HUES64 (cell line): ENCODE results near the gene CGA.

Experiments used
- H3K27ac ChIP-seq: 2 replicates; pipeline ENCODE4 v1.7.0; 2013; ENCODE audit warnings: low read depth, low read length, inconsistent platforms
- H3K27me3 ChIP-seq: 2 replicates; pipeline ENCODE4 v1.6.1; 2013; ENCODE audit warnings: mild to moderate bottlenecking, low read length; ENCODE audit not compliant: insufficient read depth
- H3K36me3 ChIP-seq: 2 replicates; pipeline ENCODE4 v1.6.1; 2013; ENCODE audit warnings: mild to moderate bottlenecking, low read length; ENCODE audit not compliant: insufficient read depth
- H3K4me1 ChIP-seq: 2 replicates; pipeline ENCODE4 v1.6.1; 2013; ENCODE audit warnings: mild to moderate bottlenecking, low read length, moderate library complexity; ENCODE audit not compliant: insufficient read depth
- H3K4me3 ChIP-seq: 2 replicates; pipeline ENCODE4 v1.5.1; 2013; ENCODE audit warnings: mild to moderate bottlenecking, low read length, moderate library complexity
- H3K9ac ChIP-seq: 2 replicates; pipeline ENCODE4 v1.6.1; 2013; ENCODE audit warnings: mild to moderate bottlenecking, low read depth, low read length
- H3K9me3 ChIP-seq: 2 replicates; pipeline ENCODE4 v1.6.1; 2013; ENCODE audit warnings: low read depth, low read length; ENCODE audit not compliant: insufficient read depth
- WGBS: fragments of 150-250, 120-280 bp; methylation state at CpG from one replicate; pipeline ENCODE4 v1.1.7; 2013; ENCODE audit warnings: missing lambda C conversion rate; 5-methylcytosine and 5-hydroxymethylcytosine counted together

CGA gene

DNA sequence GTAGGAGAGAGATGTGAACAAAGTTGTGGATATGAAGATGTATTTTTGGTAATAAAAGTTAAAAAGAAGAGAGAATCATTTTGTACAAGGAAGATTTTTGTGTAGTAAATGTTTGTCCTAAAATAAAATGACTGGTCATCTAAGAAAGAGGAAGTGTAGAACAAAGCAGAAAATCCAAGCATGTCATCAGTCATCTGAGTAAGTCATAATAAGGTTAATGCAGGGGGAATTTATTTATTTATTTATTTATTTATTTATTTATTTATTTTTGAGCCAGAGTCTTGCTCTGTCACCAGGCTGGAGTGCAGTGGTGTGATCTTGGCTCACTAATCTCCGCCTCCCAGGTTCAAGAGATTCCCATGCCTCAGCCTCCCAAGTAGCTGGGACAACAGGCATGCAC lies 15.7 kb upstream of the CGA start:
- peaks cover 9% of the 10 kb centered on the region; the same call in 1 of the 2 replicates for H3K4me1 ChIP-seq
- WGBS: 100% methylated on average over 1 of the region's 1 CpG
- H3K9ac ChIP-seq: no peak overlapping the region
- H3K27ac ChIP-seq: no peak overlapping the region
- H3K27me3 ChIP-seq: no peaks in the 10 kb centered on the region
- H3K9me3 ChIP-seq: no peaks in the 10 kb centered on the region
- no peaks in the 10 kb centered on the region for H3K36me3 ChIP-seq
- no peak overlapping the region for H3K4me3 ChIP-seq

DNA sequence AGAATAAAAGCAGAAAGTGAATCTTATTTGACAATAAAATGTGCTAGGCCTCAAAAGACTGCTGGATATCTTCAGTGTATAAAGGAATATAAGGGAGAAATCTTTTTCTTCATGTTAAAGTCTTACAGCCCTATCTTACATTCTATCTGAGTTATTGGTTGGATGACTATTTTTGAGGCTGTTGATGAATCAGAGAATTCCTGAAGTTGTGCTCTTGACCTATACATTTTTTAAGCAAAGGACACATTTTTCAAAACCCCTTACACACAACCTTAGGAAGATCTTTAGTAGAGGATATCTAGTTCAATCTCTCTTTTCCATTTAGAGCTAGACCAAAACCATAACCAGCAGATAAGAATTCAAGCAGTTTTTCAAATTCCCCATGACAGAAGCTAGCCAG lies 10.9 kb upstream of the CGA start:
- Histone ChIP-seq H3K4me1 (no peaks in the 10 kb centered on the region), H3K4me3 (no peak overlapping the region), H3K27me3 (no peaks in the 10 kb centered on the region), H3K36me3 (no peaks in the 10 kb centered on the region), H3K9me3 (no peaks in the 10 kb centered on the region), H3K9ac (no peak overlapping the region), H3K27ac (no peak overlapping the region)

DNA sequence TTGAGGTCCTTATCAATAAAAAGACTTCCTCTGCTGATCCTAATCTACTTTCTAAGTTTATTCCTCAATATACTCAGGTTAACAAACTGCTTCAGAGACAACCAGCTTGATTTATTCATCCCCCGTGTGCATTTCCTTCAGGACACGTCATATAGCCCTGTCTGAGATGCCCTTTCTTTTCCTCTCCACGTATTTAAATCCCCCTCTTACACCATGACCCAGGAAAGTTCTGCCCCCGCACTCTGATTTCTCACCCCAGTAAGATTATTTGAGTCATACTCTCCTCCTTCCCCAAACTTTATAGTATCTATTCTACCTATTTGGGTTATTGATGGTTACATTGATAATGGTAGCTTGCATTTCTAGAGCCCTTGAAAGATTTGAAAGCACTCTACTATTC lies 9.8 kb upstream of the CGA start:
- Histone ChIP-seq H3K4me3 (no peak overlapping the region), H3K27ac (no peak overlapping the region), H3K9me3 (no peaks in the 10 kb centered on the region), H3K27me3 (no peaks in the 10 kb centered on the region), H3K4me1 (no peaks in the 10 kb centered on the region), H3K9ac (no peak overlapping the region), H3K36me3 (no peaks in the 10 kb centered on the region)
- 86% methylated on average over 4 of the region's 4 CpGs for WGBS

DNA sequence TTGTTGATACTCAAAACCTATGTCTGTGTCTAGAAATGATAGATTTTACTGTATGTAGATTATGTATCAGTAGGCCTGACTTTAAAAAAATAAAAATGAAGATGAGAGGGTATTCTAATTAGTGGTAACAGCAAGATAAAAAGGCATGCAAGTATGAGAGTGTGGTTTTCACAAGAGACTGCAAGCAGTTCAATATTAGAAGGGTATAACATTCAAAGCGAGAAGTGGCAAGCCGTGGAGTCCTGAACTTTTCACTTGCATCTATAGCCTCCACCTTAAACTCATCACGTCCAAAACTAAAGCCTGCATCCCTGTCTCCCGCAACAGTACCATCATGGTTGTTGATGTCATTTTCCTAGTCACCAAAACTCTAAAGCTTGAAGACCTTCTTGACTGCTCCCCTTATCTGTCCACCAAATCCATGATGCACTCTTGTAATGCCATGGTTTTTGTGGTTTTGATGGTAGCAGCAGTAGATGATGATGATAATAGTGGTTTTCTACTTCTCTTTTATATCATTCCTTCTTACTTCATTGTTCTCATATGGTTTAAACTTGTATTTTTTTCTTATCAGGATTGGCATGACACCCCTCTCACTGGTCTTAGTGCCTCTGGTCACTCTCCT lies 9.2 kb upstream of the CGA start:
- Histone ChIP-seq H3K4me3 (no peak overlapping the region), H3K9me3 (no peaks in the 10 kb centered on the region), H3K27ac (no peak overlapping the region), H3K4me1 (no peaks in the 10 kb centered on the region), H3K36me3 (no peaks in the 10 kb centered on the region), H3K9ac (no peak overlapping the region), H3K27me3 (no peaks in the 10 kb centered on the region)
- WGBS: 96% methylated on average over 4 of the region's 4 CpGs

DNA sequence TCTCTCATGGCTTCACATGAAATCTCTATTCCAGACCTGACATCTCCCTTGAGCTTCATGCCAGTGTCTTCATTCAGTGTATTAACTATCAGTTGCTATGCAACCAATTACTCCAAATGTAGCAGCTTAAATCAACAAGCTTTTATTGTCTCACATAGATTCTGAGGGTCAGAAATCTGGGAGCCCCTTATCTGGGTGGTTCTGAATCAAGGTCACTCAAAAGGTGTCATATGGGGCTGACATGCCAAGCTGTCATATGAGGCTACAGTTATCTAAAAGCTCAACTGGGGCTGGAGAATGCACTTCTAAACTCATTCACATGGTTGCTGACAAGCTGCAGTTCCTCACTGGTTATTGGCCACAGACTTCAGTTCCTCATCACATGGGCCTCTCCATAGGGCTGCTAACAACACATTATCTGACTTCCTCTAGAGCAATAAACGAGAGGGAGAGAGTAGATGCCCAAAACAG lies 7.3 kb upstream of the CGA start:
- Histone ChIP-seq H3K36me3 (no peaks in the 10 kb centered on the region), H3K4me3 (no peak overlapping the region), H3K9me3 (no peaks in the 10 kb centered on the region), H3K4me1 (no peaks in the 10 kb centered on the region), H3K9ac (no peak overlapping the region), H3K27ac (no peak overlapping the region), H3K27me3 (no peaks in the 10 kb centered on the region)
- WGBS: 86% methylated on average over 1 of the region's 1 CpG

DNA sequence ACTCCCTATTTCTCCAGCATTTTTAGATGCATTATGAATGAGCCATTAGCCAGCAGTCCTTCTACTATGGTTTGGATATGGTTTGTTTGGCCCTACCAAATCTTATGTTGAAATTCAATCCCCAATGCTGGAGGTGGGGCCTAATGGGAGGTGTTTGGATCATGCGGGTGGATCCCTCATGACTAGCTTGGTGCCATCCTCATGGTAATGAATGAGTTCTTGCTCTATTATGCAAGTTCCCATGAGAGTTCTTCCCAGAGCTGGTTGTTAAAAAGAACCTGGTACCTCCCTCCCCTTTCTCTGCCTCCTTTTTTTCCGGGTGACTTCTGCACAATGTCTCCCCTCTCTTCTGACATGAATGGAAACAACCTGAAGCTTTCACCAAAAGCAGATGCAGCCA lies 6.2 kb upstream of the CGA start:
- no peak overlapping the region for H3K9ac ChIP-seq
- no peak overlapping the region for H3K4me3 ChIP-seq
- H3K27ac ChIP-seq: no peak overlapping the region
- no peaks in the 10 kb centered on the region for H3K9me3 ChIP-seq
- H3K36me3 ChIP-seq: no peaks in the 10 kb centered on the region
- no peaks in the 10 kb centered on the region for H3K27me3 ChIP-seq
- no peaks in the 10 kb centered on the region for H3K4me1 ChIP-seq
- 86% methylated on average over 2 of the region's 2 CpGs for WGBS

DNA sequence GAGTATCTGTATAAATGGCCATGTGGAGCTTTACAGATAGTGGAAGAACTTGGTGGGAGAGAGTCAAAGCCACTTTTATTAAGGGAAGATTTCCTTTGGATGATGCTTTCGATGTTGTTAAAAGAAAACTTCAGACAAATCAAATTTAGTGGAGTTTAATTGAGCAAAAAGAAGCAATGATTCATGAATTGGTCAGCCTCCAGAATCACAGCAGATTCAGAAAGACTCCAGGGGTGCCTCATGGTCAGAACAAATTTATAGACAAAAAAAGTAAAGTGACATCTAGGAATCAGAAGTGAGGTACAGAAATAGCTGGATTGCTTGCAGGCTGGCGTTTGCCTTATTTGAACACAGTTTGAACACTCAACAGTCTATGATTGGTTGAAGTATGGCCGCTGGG lies 5.3 kb upstream of the CGA start:
- H3K36me3 ChIP-seq: no peaks in the 10 kb centered on the region
- 85% methylated on average over 3 of the region's 3 CpGs for WGBS
- no peaks in the 10 kb centered on the region for H3K4me1 ChIP-seq
- no peaks in the 10 kb centered on the region for H3K27me3 ChIP-seq
- no peak overlapping the region for H3K4me3 ChIP-seq
- H3K27ac ChIP-seq: no peak overlapping the region
- H3K9me3 ChIP-seq: no peaks in the 10 kb centered on the region
- no peak overlapping the region for H3K9ac ChIP-seq

DNA sequence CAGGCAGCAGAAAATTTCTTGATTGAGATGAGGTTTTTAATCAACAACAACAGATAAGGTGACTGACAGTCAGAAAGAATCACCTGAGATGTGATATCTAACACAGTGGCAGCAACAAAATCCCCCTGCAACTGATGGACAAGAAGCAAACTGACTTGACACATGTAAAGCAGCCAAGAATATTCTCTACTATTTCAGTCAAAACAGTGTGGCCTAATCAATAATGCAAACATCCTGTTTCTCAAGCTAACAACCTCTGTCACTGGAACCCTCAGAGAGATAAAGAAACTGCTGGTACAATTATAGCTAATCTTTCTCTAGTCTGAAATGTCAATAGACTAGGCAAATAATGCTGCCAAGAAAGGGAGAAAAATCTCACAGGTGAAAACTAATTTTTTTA lies 4.6 kb upstream of the CGA start:
- Histone ChIP-seq H3K4me3 (no peak overlapping the region), H3K4me1 (no peaks in the 10 kb centered on the region), H3K9ac (no peak overlapping the region), H3K9me3 (no peaks in the 10 kb centered on the region), H3K27ac (no peak overlapping the region), H3K36me3 (no peaks in the 10 kb centered on the region), H3K27me3 (no peaks in the 10 kb centered on the region)

DNA sequence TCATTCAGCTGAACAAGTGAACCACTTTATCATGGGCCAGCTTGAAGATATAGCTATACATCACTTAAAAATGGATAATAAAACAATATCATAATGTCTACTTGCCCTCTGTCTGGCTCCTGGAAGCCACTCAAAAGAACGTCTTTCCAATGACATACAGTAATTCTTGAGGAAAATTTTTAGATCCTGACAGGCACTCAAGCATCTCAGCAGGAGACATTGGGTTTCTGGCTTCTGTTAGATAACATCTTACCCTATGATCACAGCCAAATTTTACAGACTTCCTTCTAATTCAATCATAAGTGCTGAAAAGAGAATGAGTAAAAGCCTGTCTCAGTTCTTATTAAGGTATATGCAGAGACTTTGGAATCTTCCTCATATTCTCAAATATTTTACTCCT lies 330 bp downstream of the CGA start:
- Histone ChIP-seq H3K36me3 (no peaks in the 10 kb centered on the region), H3K4me3 (no peak overlapping the region), H3K9ac (no peak overlapping the region), H3K4me1 (no peaks in the 10 kb centered on the region), H3K27ac (no peak overlapping the region), H3K9me3 (no peaks in the 10 kb centered on the region), H3K27me3 (no peaks in the 10 kb centered on the region)
- 91% methylated on average over 1 of the region's 1 CpG for WGBS

DNA sequence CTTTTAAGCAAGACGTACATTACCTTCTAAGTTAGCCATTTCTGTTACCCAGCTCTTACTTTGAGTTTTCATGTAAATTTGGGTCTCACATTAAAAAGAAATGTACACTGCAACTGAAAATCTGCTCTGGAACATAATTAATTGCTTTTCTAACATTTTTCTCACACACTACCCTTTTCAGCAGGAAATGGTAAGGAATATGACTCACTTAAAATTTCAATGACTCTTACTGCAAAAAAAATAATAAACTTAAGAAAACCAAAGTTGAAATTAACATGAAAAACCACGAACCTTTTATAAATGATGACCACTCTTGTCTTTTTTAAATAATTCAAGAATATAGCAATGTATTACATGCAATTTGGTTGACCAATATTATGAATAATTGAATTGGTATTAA lies 1.3 kb downstream of the CGA start:
- 89% methylated on average over 1 of the region's 2 CpGs for WGBS
- H3K9ac ChIP-seq: no peak overlapping the region
- no peaks in the 10 kb centered on the region for H3K27me3 ChIP-seq
- no peak overlapping the region for H3K4me3 ChIP-seq
- H3K36me3 ChIP-seq: no peaks in the 10 kb centered on the region
- H3K27ac ChIP-seq: no peak overlapping the region
- no peaks in the 10 kb centered on the region for H3K4me1 ChIP-seq
- no peaks in the 10 kb centered on the region for H3K9me3 ChIP-seq

DNA sequence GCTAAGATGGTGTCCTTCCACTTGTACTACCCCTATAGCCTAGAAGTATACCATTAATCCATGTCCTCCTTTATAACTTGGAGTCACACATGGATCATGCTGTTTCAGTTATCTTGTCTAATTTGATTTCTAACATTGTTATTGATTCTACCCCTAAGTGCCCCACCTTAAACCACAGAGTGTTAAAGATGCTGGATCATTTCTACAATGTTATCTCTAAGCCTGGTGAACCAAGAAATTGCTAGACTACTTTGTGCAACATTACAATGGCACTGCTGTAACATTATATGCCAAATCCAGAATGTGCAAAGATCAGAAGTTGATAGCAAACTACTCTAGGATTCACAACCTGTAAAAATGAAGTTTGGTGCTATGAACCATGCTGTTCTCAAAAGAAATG lies 1.7 kb downstream of the CGA start:
- Histone ChIP-seq H3K4me3 (no peak overlapping the region), H3K9ac (no peak overlapping the region), H3K36me3 (no peaks in the 10 kb centered on the region), H3K27me3 (no peaks in the 10 kb centered on the region), H3K9me3 (no peaks in the 10 kb centered on the region), H3K4me1 (no peaks in the 10 kb centered on the region), H3K27ac (no peak overlapping the region)

DNA sequence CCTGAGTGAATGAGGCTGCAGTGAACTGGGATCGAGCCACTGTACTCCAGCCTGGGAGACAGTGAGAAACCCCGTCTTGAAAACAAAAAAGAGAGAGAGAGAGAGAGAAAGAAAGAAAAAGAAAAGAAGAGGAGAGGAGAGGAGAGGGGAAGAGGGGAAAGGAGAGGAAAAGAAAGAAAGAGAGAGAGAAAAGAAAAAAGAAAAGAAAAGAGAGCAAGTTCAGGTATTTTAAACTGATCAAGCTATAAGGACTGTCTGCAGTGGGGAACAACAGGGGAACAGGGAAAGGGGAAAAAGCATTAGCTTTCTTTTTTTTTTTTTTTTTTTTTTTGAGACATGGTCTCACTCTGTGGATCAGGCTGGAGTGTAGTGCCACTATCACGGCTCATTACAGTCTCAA lies 2.5 kb downstream of the CGA start:
- H3K4me3 ChIP-seq: no peak overlapping the region
- WGBS: 82% methylated on average over 3 of the region's 3 CpGs

More for the DNA sequence above, 2.5 kb downstream of the CGA start:
- H3K27me3 ChIP-seq: no peaks in the 10 kb centered on the region
- no peak overlapping the region for H3K9ac ChIP-seq
- H3K27ac ChIP-seq: no peak overlapping the region
- H3K9me3 ChIP-seq: no peaks in the 10 kb centered on the region
- H3K36me3 ChIP-seq: no peaks in the 10 kb centered on the region
- H3K4me1 ChIP-seq: no peaks in the 10 kb centered on the region
